ENCODE measurements around the gene SLC43A2. TPM values are rescaled to one million over a fixed set of nuclear protein-coding genes. Genes with fewer than 3 reads are reported as not detected.

The SLC43A2 gene
- total RNA-seq (48.9 TPM), polyA plus RNA-seq (ENCODE audit: insufficient read depth, low read depth, low replicate concordance) (60.4 TPM)
- long read RNA-seq, donor 1, full-length matches to known transcripts = 3 of 13 reads
- long read RNA-seq, donor 1, partial matches to known transcripts = 10 of 13 reads
- long read RNA-seq, donor 1, other reads (novel, unspliced or antisense) = 0 of 13 reads
- long read RNA-seq, donor 2, full-length matches to known transcripts = 3 of 9 reads
- long read RNA-seq, donor 2, partial matches to known transcripts = 6 of 9 reads
- long read RNA-seq, donor 2, other reads (novel, unspliced or antisense) = 0 of 9 reads
- long read RNA-seq, donor 3, full-length matches to known transcripts = 9 of 9 reads
- long read RNA-seq, donor 3, partial matches to known transcripts = 0 of 9 reads
- long read RNA-seq, donor 3, other reads (novel, unspliced or antisense) = 0 of 9 reads
- long read RNA-seq, donor 4, full-length matches to known transcripts = 9 of 9 reads
- long read RNA-seq, donor 4, partial matches to known transcripts = 0 of 9 reads
- long read RNA-seq, donor 4, other reads (novel, unspliced or antisense) = 0 of 9 reads
- long read RNA-seq, donor 5 = 0 reads
- long read RNA-seq, donor 6, full-length matches to known transcripts = 3 of 3 reads
- long read RNA-seq, donor 6, partial matches to known transcripts = 0 of 3 reads
- long read RNA-seq, donor 6, other reads (novel, unspliced or antisense) = 0 of 3 reads
- long read RNA-seq, donor 7, full-length matches to known transcripts = 13 of 42 reads
- long read RNA-seq, donor 7, partial matches to known transcripts = 8 of 42 reads
- long read RNA-seq, donor 7, other reads (novel, unspliced or antisense) = 21 of 42 reads
- long read RNA-seq, donor 8, full-length matches to known transcripts = 4 of 4 reads
- long read RNA-seq, donor 8, partial matches to known transcripts = 0 of 4 reads
- long read RNA-seq, donor 8, other reads (novel, unspliced or antisense) = 0 of 4 reads
- long read RNA-seq, donor 9, full-length matches to known transcripts = 1 of 1 reads
- long read RNA-seq, donor 9, partial matches to known transcripts = 0 of 1 reads
- long read RNA-seq, donor 9, other reads (novel, unspliced or antisense) = 0 of 1 reads
- long read RNA-seq, donor 10, full-length matches to known transcripts = 8 of 8 reads
- long read RNA-seq, donor 10, partial matches to known transcripts = 0 of 8 reads
- long read RNA-seq, donor 10, other reads (novel, unspliced or antisense) = 0 of 8 reads

DNA sequence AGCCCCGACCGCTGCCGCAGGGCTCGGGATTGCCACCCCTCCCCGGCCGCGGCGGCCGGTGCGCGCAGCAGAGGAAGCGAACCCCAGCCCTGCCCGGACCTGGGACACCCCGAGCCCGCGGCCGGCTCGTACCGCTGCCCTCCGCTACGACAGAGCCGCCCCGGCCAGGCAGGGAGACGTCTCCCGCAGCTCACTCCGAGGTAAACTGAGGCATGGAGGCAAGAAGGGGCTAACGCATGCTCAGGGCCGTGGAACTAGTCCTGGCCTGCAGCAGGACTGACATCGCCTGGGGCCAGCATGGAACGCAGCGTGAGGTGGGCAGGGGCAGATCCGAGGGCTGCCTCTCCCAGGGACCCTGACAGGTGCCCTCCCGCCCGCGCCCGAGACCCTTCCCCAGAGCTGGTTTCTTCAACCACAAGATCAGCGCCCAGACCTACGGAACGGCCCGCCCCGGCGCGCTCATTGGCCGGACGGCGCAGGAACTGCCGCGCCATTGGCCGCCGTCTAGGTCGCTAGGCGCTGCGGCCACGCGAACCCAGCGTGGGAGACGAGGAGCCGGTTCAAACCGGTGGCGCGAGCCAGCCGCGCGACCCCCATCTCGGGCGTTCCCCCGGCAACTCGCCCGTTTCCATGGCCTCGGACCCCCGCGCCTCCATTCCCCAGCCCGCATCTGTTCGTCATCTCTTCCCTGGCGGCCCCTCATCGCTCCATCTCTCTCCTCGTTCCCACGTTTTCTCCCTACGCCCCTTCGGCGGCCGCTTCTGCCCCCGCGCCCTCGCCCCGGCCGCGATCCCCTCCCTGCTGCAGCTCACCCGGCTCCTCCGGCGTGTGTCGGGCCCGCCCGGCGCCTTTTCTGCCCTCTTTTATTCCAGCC is at the start of gene SLC43A2:
Gene SLC43A2 (minus strand): TSS at position 853 of the 874 bp plus-strand sequence. CDS start 960 bp downstream, outside the sequence.
- H3K27ac ChIP-seq (ENCODE audit: low read depth in 2 of 2, low read length in 2 of 2) = peak within 1 kb of the TSS; percentile 91 to 93
- intact Hi-C loops (cut with DNase I) = no loop called here
- H3K9ac ChIP-seq (ENCODE audit: low read length in 3 of 3) = peak within 1 kb of the TSS; percentile 30 to 90 (median 82)
- H3K27me3 ChIP-seq (ENCODE audit: control insufficient read depth, insufficient read depth, low read length) = no peaks in the 10 kb centered on the region
- H3K9me3 ChIP-seq (ENCODE audit: control insufficient read depth in 2 of 3, insufficient read depth in 1 of 3, low read length in 3 of 3) = no peaks in the 10 kb centered on the region
- DNase-seq = peak; percentile 92 to 97 (median 95)
- peaks cover 0 to 27% (median 14%) of the 10 kb centered on the region in 3 donors for H3K4me1 ChIP-seq (ENCODE audit: control insufficient read depth in 2 of 3, insufficient read depth in 2 of 3, low read depth in 1 of 3, low read length in 3 of 3)
- H3K4me3 ChIP-seq (ENCODE audit: low read length in 3 of 3) = peak within 1 kb of the TSS; percentile 60 to 88 (median 88)
- peaks cover 0 to 7% (median 2%) of the 10 kb centered on the region in 3 donors for H3K36me3 ChIP-seq (ENCODE audit: control insufficient read depth in 2 of 3, insufficient read depth in 3 of 3, low read length in 3 of 3)
- FAIRE-seq = no peak
- no peak for TF ChIP-seq CTCF (IDR thresholded peaks at IDR 0.05; ENCODE audit: borderline replicate concordance, extremely low read depth, insufficient read depth)

DNA sequence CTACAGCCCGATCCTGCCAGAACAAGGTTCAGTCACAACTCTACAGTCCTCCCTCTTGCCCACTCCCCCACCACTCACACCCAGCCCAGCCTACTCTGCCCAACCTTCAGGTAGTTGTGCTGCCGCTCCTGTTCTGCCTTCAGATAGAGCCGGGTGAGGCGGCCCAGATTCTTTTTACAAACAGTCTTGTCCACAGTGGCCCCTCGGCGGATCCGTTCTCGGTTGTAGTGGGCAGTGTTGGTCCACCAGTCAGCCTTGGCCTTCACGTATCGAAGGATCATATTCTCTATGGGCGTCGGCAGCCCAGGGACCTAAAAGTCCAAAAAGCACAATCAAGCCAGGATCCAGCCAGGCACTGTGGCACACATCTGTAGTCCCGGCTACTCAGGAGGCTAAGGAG is 47.8 kb upstream of the SLC43A2 start:
- Histone ChIP-seq H3K27me3 (ENCODE audit: control insufficient read depth, insufficient read depth, low read length) (no peaks in the 10 kb centered on the region), H3K9me3 (ENCODE audit: control insufficient read depth in 2 of 3, insufficient read depth in 1 of 3, low read length in 3 of 3) (no peaks in the 10 kb centered on the region), H3K4me3 (ENCODE audit: low read length in 3 of 3) (no peak overlapping the region), H3K27ac (ENCODE audit: low read depth in 2 of 2, low read length in 2 of 2) (no peak overlapping the region), H3K4me1 (ENCODE audit: control insufficient read depth in 2 of 3, insufficient read depth in 2 of 3, low read depth in 1 of 3, low read length in 3 of 3) (no peaks in the 10 kb centered on the region), H3K9ac (ENCODE audit: low read length in 3 of 3) (no peak overlapping the region), H3K36me3 (ENCODE audit: control insufficient read depth in 2 of 3, insufficient read depth in 3 of 3, low read length in 3 of 3) (peaks cover 40 to 89% (median 81%) of the 10 kb centered on the region in 3 donors)
- no peak for TF ChIP-seq CTCF (IDR thresholded peaks at IDR 0.05; ENCODE audit: borderline replicate concordance, extremely low read depth, insufficient read depth)
- no peak for FAIRE-seq
- intact Hi-C loops (cut with DNase I) = no loop called here
- DNase-seq = no peak

Measured in kidney (tissue), 22 donors.